ENCODE data around the gene IER2.

DNA sequence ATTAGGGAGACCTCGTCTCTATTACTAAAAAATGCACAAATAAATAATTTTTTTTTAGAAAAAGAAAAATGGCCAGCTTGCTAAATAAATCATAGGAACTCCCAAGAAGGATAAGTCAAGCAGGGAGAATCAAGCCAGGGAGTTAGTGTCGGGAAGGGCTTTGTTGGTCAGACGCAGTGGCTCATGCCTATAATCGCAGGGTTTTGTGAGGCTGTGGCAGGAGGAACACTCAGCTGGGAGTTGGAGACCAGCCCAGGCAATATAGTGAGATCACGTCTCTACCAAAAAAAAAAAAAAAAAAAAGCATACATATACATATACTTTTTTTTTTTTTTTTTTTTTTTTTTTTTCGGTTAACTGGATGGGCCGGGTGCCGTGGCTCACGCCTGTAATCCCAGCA lies 23.2 kb upstream of the IER2 start:
- TF ChIP-seq, protein P1, sequence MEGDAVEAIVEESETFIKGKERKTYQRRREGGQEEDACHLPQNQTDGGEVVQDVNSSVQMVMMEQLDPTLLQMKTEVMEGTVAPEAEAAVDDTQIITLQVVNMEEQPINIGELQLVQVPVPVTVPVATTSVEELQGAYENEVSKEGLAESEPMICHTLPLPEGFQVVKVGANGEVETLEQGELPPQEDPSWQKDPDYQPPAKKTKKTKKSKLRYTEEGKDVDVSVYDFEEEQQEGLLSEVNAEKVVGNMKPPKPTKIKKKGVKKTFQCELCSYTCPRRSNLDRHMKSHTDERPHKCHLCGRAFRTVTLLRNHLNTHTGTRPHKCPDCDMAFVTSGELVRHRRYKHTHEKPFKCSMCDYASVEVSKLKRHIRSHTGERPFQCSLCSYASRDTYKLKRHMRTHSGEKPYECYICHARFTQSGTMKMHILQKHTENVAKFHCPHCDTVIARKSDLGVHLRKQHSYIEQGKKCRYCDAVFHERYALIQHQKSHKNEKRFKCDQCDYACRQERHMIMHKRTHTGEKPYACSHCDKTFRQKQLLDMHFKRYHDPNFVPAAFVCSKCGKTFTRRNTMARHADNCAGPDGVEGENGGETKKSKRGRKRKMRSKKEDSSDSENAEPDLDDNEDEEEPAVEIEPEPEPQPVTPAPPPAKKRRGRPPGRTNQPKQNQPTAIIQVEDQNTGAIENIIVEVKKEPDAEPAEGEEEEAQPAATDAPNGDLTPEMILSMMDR (IDR thresholded peaks at IDR 0.05) = no peak
- no peak for TF ChIP-seq POLR2A (IDR thresholded peaks at IDR 0.05)

Measured in adrenal gland (tissue), 5 donors.